Nephron progenitor cell (in vitro differentiated cells): ENCODE measurements around the gene LRRIQ1.

Experiments
- DNase-seq: peaks from one replicate; pipeline ENCODE4 v3.0.0; 2021
- H3K27ac Mint-ChIP-seq: 2 replicates; pipeline ENCODE4 v1.8.0; 2021; ENCODE audit warnings: mild to moderate bottlenecking, moderate library complexity, mixed read lengths
- H3K27me3 Mint-ChIP-seq: 2 replicates; pipeline ENCODE4 v1.8.0; 2021; ENCODE audit warnings: mild to moderate bottlenecking, low read depth, mixed read lengths; ENCODE audit not compliant: poor library complexity
- H3K36me3 Mint-ChIP-seq: 2 replicates; pipeline ENCODE4 v1.8.0; 2021; ENCODE audit warnings: low read depth, mixed read lengths
- H3K4me1 Mint-ChIP-seq: 2 replicates; pipeline ENCODE4 v1.8.0; 2021; ENCODE audit warnings: mixed read lengths
- H3K4me3 Mint-ChIP-seq: 2 replicates; pipeline ENCODE4 v1.8.0; 2021; ENCODE audit warnings: mild to moderate bottlenecking, moderate library complexity, mixed read lengths
- H3K9me3 Mint-ChIP-seq: 2 replicates; pipeline ENCODE4 v1.8.0; 2021; ENCODE audit warnings: mild to moderate bottlenecking, moderate library complexity, mixed read lengths
- CTCF ChIP-seq: fragments of 200-600 bp; sonication (generic); IDR thresholded peaks from 2 replicates; pipeline ENCODE4 v1.5.0; 2021; ENCODE audit warnings: antibody characterized with exemption

Gene LRRIQ1

DNA sequence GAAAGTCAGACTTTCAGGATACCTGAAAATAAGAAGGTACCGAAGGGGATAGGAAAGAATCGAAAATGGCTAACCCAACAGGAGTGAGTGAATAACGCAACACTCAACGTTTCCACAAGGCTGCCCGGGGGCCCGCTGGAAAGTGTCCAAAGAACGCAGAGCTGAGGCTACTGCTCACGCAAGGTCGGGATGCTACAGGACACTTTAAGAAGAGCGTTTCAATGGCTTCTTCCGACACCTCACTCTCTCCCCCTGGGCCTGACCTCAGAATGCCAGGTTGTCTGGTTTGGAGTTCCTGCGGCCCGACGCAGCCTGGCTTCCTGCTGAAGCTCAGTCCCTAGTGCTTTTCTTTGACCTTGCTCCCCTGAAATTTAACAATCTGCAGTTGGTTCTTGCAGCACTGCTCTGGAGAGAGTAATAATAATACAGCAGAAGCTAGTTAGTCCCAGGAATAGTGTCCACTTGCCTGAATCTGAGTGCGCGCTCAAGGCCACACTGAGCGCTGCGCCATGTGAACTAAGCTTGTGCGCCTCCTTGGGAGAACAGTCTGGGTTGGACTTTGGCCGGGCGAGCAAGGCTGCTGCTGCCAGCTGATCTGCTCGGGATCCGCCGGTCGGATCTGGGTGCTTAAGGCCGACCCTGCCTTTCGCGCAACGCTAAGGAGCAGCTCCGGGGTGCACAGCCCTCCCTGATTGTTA is 241.9 kb downstream of the LRRIQ1 start:
- no peak for DNase-seq
- Mint-ChIP-seq H3K9me3 (no peaks in the 10 kb centered on the region), H3K4me3 (no peak overlapping the region), H3K4me1 (peaks cover 29% of the 10 kb centered on the region), H3K27me3 (peaks cover 67% of the 10 kb centered on the region), H3K36me3 (no peaks in the 10 kb centered on the region), H3K27ac (no peak overlapping the region)
- TF ChIP-seq CTCF: no peak

- no peak overlapping the region for H3K27ac Mint-ChIP-seq
- no peaks in the 10 kb centered on the region for H3K9me3 Mint-ChIP-seq
- no peak for TF ChIP-seq CTCF
- H3K4me3 Mint-ChIP-seq: peak overlapping the region; percentile 95
- peak; percentile 13 for DNase-seq
- H3K27me3 Mint-ChIP-seq: peaks cover 59% of the 10 kb centered on the region
- H3K4me1 Mint-ChIP-seq: peaks cover 35% of the 10 kb centered on the region
- no peaks in the 10 kb centered on the region for H3K36me3 Mint-ChIP-seq
Observed at GRCh38 chr12:85278598-85279448, 242.7 kb downstream of the LRRIQ1 start.

DNA sequence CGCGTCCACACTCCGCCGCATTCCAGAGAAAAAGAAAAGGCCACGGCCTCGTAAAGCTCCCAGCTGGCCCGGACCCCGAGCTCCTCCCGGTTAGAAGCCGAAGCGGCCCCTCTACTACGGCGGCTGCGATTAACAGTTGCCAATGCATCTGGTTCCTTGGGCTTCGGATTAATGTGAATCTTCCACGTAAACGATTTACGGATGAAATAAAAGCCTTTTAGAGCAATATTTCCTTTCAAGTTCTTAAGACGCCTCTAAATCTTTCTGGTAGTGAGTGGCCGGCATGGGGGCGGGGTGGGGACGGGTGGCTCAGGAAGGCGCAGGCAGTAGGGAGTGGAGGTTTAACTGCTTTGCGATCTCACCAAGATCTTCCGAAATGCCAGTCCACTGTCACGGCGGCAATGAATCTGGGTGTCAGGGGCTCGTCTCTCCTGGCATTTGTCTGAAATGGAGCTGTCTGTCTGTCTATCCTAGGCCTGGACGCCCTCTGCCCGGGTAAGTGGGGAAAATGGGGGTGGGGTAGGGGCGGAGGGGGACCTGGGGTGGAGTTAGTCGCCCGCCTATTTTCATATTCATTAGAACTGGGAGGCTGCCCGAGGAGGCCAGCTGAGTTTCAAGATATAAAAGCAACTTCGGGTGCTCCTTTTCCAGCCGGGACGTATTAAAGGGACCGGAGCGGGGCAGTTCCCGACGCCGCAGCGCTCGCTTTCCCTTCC is 243.5 kb downstream of the LRRIQ1 start:
- peak; percentile 65 for DNase-seq
- H3K27ac Mint-ChIP-seq: peak overlapping the region; percentile 69
- no peaks in the 10 kb centered on the region for H3K9me3 Mint-ChIP-seq
- no peak for TF ChIP-seq CTCF
- H3K4me3 Mint-ChIP-seq: peak overlapping the region; percentile 95
- H3K36me3 Mint-ChIP-seq: no peaks in the 10 kb centered on the region
- H3K27me3 Mint-ChIP-seq: peaks cover 52% of the 10 kb centered on the region
- peaks cover 33% of the 10 kb centered on the region for H3K4me1 Mint-ChIP-seq

- DNase-seq: peak; percentile 73
- TF ChIP-seq CTCF: no peak
- H3K4me3 Mint-ChIP-seq: peak within 1 kb of the TSS; percentile 95
- no peaks in the 10 kb centered on the region for H3K9me3 Mint-ChIP-seq
- peaks cover 44% of the 10 kb centered on the region for H3K27me3 Mint-ChIP-seq
- H3K4me1 Mint-ChIP-seq: peaks cover 33% of the 10 kb centered on the region
- no peaks in the 10 kb centered on the region for H3K36me3 Mint-ChIP-seq
- peak within 1 kb of the TSS; percentile 99 for H3K27ac Mint-ChIP-seq
Observed at GRCh38 chr12:85280165-85280983, 244.2 kb downstream of the LRRIQ1 start, which contains the start of gene ALX1. Gene ALX1, plus strand, starts transcription at chr12:85280220. Its CDS starts 42 bp downstream, at chr12:85280262.

DNA sequence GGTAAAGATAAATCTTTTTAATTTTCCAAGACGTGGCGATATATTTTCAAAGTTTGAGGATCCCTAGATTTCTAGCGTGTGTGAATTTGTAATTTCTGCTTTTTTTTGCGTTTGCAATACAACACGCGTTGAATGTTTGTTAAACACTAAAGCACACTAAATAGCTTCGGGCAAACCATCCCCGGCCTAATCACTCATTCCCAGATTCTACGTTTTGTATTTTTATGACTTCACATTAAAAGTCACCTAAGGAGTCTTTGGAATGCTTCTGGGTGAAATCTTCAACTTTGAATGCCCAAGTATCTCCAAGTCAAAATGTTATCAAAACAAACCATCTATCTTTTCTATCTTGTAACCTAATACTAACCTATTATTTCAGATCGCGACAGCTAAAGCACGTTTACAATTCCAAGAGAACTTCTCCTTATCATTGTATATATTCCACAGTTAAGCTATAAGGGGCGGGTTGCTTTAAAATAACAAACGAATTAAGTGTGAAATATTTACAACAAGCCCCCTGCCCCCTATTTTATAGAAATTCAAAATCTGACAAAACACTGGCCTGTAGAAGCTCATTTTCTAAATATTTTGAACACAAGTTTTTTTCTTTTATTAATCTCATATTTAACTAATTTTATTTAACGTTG is 245.0 kb downstream of the LRRIQ1 start:
- Mint-ChIP-seq H3K36me3 (no peaks in the 10 kb centered on the region), H3K27ac (peak overlapping the region; percentile 99), H3K4me3 (peak overlapping the region; percentile 95), H3K9me3 (no peaks in the 10 kb centered on the region), H3K4me1 (peaks cover 33% of the 10 kb centered on the region), H3K27me3 (peaks cover 37% of the 10 kb centered on the region)
- peak; percentile 4 for DNase-seq
- no peak for TF ChIP-seq CTCF
